ENCODE results near the gene SSTR4. TPM values are rescaled to one million over a fixed set of nuclear protein-coding genes. Genes with fewer than 3 reads are reported as not detected.

Gene SSTR4
- total RNA-seq, 1 donor from 2014 or later, result not detected

- peaks cover 63% of the 10 kb centered on the region for H3K27me3 ChIP-seq (ENCODE audit: low read depth)
- no peak for DNase-seq
- intact Hi-C loops (cut with micrococcal nuclease), result no loop called here
- H3K4me1 ChIP-seq, result peaks cover 24% of the 10 kb centered on the region
- H3K36me3 ChIP-seq, result no peaks in the 10 kb centered on the region
- no peaks in the 10 kb centered on the region for H3K9me3 ChIP-seq (replicated peaks)
- no peak overlapping the region for H3K27ac ChIP-seq (replicated peaks)
- TF ChIP-seq, protein P1, sequence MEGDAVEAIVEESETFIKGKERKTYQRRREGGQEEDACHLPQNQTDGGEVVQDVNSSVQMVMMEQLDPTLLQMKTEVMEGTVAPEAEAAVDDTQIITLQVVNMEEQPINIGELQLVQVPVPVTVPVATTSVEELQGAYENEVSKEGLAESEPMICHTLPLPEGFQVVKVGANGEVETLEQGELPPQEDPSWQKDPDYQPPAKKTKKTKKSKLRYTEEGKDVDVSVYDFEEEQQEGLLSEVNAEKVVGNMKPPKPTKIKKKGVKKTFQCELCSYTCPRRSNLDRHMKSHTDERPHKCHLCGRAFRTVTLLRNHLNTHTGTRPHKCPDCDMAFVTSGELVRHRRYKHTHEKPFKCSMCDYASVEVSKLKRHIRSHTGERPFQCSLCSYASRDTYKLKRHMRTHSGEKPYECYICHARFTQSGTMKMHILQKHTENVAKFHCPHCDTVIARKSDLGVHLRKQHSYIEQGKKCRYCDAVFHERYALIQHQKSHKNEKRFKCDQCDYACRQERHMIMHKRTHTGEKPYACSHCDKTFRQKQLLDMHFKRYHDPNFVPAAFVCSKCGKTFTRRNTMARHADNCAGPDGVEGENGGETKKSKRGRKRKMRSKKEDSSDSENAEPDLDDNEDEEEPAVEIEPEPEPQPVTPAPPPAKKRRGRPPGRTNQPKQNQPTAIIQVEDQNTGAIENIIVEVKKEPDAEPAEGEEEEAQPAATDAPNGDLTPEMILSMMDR (IDR thresholded peaks at IDR 0.05; ENCODE audit: borderline replicate concordance), result no peak
- no peak overlapping the region for H3K4me3 ChIP-seq
These were observed 6.7 kb upstream of the SSTR4 start for GRCh38 chr20:23028392-23028791.

DNA sequence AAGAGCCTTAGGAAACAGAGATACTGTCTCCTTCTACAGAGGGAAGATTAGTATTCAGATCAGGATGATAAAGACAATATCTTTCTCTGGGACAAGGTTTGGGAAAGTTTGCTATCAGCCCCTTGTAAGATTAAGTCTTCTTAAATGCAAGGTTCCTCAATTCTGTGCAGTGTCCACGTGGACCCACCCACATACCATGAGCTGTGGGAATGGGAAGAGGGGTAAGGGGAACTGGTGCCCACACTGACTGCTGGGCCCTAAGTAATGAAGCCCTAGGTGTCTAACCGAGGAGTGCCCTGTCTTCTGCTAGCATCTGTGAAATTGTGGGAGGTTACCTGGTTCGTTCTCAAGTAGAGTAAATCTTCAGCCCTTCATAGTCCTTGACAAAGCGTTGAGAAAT lies 5.8 kb upstream of the SSTR4 start:
- Histone ChIP-seq H3K9me3 (replicated peaks) (no peaks in the 10 kb centered on the region), H3K27ac (replicated peaks) (no peak overlapping the region), H3K4me1 (peaks cover 19% of the 10 kb centered on the region), H3K4me3 (no peak overlapping the region), H3K27me3 (ENCODE audit: low read depth) (peaks cover 69% of the 10 kb centered on the region), H3K36me3 (no peaks in the 10 kb centered on the region)
- no peak for DNase-seq
- TF ChIP-seq, protein P1 (IDR thresholded peaks at IDR 0.05; ENCODE audit: borderline replicate concordance), result no peak
- intact Hi-C loops (cut with micrococcal nuclease), result no loop called here

DNA sequence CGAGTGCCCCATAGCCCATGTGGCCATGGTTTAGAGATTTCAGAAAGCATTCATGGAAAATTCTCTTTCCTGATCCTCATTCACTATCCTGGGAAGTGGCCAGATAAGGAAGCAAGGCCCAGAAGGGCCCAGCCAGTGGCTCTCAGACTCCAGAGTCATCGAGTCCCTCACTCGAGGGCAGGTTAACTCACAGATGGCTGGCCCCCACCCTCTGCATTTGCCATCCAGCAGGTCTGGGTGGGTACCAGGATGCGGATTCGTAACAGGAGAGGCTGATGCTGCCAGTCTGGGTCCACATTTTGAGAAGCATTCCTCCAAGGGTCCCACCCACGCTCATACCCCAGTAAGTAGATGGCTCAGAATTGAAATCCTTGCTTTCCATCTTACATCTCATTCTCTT lies 3.8 kb upstream of the SSTR4 start:
- Histone ChIP-seq H3K27me3 (ENCODE audit: low read depth) (peaks cover 76% of the 10 kb centered on the region), H3K27ac (replicated peaks) (no peak overlapping the region), H3K4me3 (no peak overlapping the region), H3K9me3 (replicated peaks) (no peaks in the 10 kb centered on the region), H3K36me3 (no peaks in the 10 kb centered on the region), H3K4me1 (peaks cover 27% of the 10 kb centered on the region)
- intact Hi-C loops (cut with micrococcal nuclease), result no loop called here
- no peak for DNase-seq
- TF ChIP-seq, protein P1 (IDR thresholded peaks at IDR 0.05; ENCODE audit: borderline replicate concordance), result no peak

GRCh38 chr20:23032056-23032749 lies 2.9 kb upstream of the SSTR4 start:
- no peaks in the 10 kb centered on the region for H3K36me3 ChIP-seq
- H3K27ac ChIP-seq (replicated peaks), result no peak overlapping the region
- H3K4me1 ChIP-seq, result peaks cover 27% of the 10 kb centered on the region
- no peak for DNase-seq
- TF ChIP-seq, protein P1 (IDR thresholded peaks at IDR 0.05; ENCODE audit: borderline replicate concordance), result no peak
- H3K9me3 ChIP-seq (replicated peaks), result no peaks in the 10 kb centered on the region
- H3K4me3 ChIP-seq, result no peak overlapping the region
- H3K27me3 ChIP-seq (ENCODE audit: low read depth), result peaks cover 76% of the 10 kb centered on the region
- intact Hi-C loops (cut with micrococcal nuclease), result no loop called here

GRCh38 chr20:23032750-23033078 lies 2.4 kb upstream of the SSTR4 start:
- no peak for DNase-seq
- Histone ChIP-seq H3K27ac (replicated peaks) (no peak overlapping the region), H3K36me3 (no peaks in the 10 kb centered on the region), H3K9me3 (replicated peaks) (no peaks in the 10 kb centered on the region), H3K4me1 (peaks cover 27% of the 10 kb centered on the region), H3K4me3 (no peak overlapping the region), H3K27me3 (ENCODE audit: low read depth) (peaks cover 76% of the 10 kb centered on the region)
- intact Hi-C loops (cut with micrococcal nuclease), result no loop called here
- TF ChIP-seq, protein P1 (IDR thresholded peaks at IDR 0.05; ENCODE audit: borderline replicate concordance), result no peak

Data from left ventricle myocardium inferior (tissue), 1 donor.